AG09319 (cell line): ENCODE results near the gene ROBO1.
A peak's percentile ranks its signal among the peaks of the same experiment; 100 is the strongest.
"Not testable (repeated sequence)": the region's sequence is repeated elsewhere in the genome, so short reads cannot be mapped to it uniquely, and the experiment has no call there.

ENCODE experiments used
- DNase-seq: peaks from one replicate; pipeline ENCODE4 v3.0.0-alpha.2; 2010; ENCODE audit warnings: low read depth; ENCODE audit errors: extremely low read depth
- CTCF ChIP-seq: IDR thresholded peaks from 2 replicates; pipeline ENCODE4 v1.5.1; 2011; ENCODE audit warnings: low read depth, mild to moderate bottlenecking, inconsistent platforms, low read length, moderate library complexity

ROBO1 gene

GRCh38 chr3:79184251-79184650, 583.5 kb downstream of the ROBO1 start:
- TF ChIP-seq CTCF: no peak
- DNase-seq: no peak

- TF ChIP-seq CTCF: no peak
- DNase-seq: no peak
These were observed 584.3 kb downstream of the ROBO1 start for GRCh38 chr3:79183496-79183895.

- DNase-seq: no peak
- no peak for TF ChIP-seq CTCF
These were observed 589.2 kb downstream of the ROBO1 start for GRCh38 chr3:79178471-79179180.

GRCh38 chr3:79175870-79176269, 591.9 kb downstream of the ROBO1 start:
- no peak for TF ChIP-seq CTCF
- no peak for DNase-seq

- not testable (repeated sequence) for DNase-seq
These were observed 594.5 kb downstream of the ROBO1 start for GRCh38 chr3:79173259-79173658.

GRCh38 chr3:79172241-79172640, 595.6 kb downstream of the ROBO1 start:
- TF ChIP-seq CTCF: no peak
- DNase-seq: no peak

- no peak for DNase-seq
- no peak for TF ChIP-seq CTCF
These were observed 597.8 kb downstream of the ROBO1 start for GRCh38 chr3:79170021-79170420.

- no peak for TF ChIP-seq CTCF
- DNase-seq: peak; percentile 74
These were observed 600.0 kb downstream of the ROBO1 start for GRCh38 chr3:79167651-79168416.
